HG03520 (cell line): Measurements from ENCODE around the gene HS6ST3.
"Not testable (repeated sequence)": the region's sequence is repeated elsewhere in the genome, so short reads cannot be mapped to it uniquely, and the experiment has no call there.

ENCODE experiments used
- ATAC-seq: cut with Tn5 transposase; IDR thresholded peaks from one replicate; pipeline ENCODE4 v1.9.1; 2021; ENCODE audit warnings: mild to moderate bottlenecking, moderate library complexity; ENCODE audit not compliant: unreplicated experiment

HS6ST3 gene

GRCh38 chr13:96772426-96772825 is 682.5 kb downstream of the HS6ST3 start:
- no peak for ATAC-seq

- not testable (repeated sequence) for ATAC-seq
Measured at GRCh38 chr13:96778302-96778701, 688.4 kb downstream of the HS6ST3 start.

- ATAC-seq = no peak
Measured at GRCh38 chr13:96779691-96780090, 689.8 kb downstream of the HS6ST3 start.

GRCh38 chr13:96780105-96780504 is 690.2 kb downstream of the HS6ST3 start:
- ATAC-seq = no peak

GRCh38 chr13:96781141-96781540 is 691.2 kb downstream of the HS6ST3 start:
- no peak for ATAC-seq

GRCh38 chr13:96782186-96782585 is 692.3 kb downstream of the HS6ST3 start:
- no peak for ATAC-seq

- no peak for ATAC-seq
Measured at GRCh38 chr13:96783057-96783456, 693.1 kb downstream of the HS6ST3 start.

GRCh38 chr13:96783511-96783910 is 693.6 kb downstream of the HS6ST3 start:
- ATAC-seq = no peak

GRCh38 chr13:96785986-96786385 is 696.1 kb downstream of the HS6ST3 start:
- no peak for ATAC-seq

- ATAC-seq = no peak
Measured at GRCh38 chr13:96792188-96792587, 702.3 kb downstream of the HS6ST3 start.

- no peak for ATAC-seq
Measured at GRCh38 chr13:96792736-96793403, 703.0 kb downstream of the HS6ST3 start.

- ATAC-seq = no peak
Measured at GRCh38 chr13:96793404-96793755, 703.5 kb downstream of the HS6ST3 start.

GRCh38 chr13:96794669-96795068 is 704.8 kb downstream of the HS6ST3 start:
- ATAC-seq = no peak

- ATAC-seq = no peak
Measured at GRCh38 chr13:96795670-96796069, 705.8 kb downstream of the HS6ST3 start.

- ATAC-seq = no peak
Measured at GRCh38 chr13:96796091-96796633, 706.3 kb downstream of the HS6ST3 start.

- no peak for ATAC-seq
Measured at GRCh38 chr13:96797136-96797535, 707.2 kb downstream of the HS6ST3 start.

- no peak for ATAC-seq
Measured at GRCh38 chr13:96803456-96804100, 713.7 kb downstream of the HS6ST3 start.

- no peak for ATAC-seq
Measured at GRCh38 chr13:96804174-96804573, 714.3 kb downstream of the HS6ST3 start.

- ATAC-seq = no peak
Measured at GRCh38 chr13:96806746-96807145, 716.8 kb downstream of the HS6ST3 start.

GRCh38 chr13:96809366-96810096 is 719.6 kb downstream of the HS6ST3 start:
- no peak for ATAC-seq

GRCh38 chr13:96810104-96810503 is 720.2 kb downstream of the HS6ST3 start:
- ATAC-seq = no peak

GRCh38 chr13:96811049-96811448 is 721.1 kb downstream of the HS6ST3 start:
- ATAC-seq = no peak
